ENCODE data around the gene KLHDC7A.
"Not testable (repeated sequence)": the region's sequence is repeated elsewhere in the genome, so short reads cannot be mapped to it uniquely, and the experiment has no call there.

Gene KLHDC7A

GRCh38 chr1:18458133-18459092, 22.3 kb upstream of the KLHDC7A start:
- H3K27ac ChIP-seq (ENCODE audit: low read length) = no peak overlapping the region
- H3K27me3 ChIP-seq (ENCODE audit: control insufficient read depth in 1 of 2, insufficient read depth in 2 of 2, low read length in 2 of 2) = peaks cover 10 to 20% of the 10 kb centered on the region in 2 donors
- no peaks in the 10 kb centered on the region for H3K9me3 ChIP-seq (ENCODE audit: control insufficient read depth in 2 of 2, low read length in 2 of 2)
- no peaks in the 10 kb centered on the region for H3K36me3 ChIP-seq (ENCODE audit: control insufficient read depth in 2 of 2, insufficient read depth in 2 of 2, low read length in 2 of 2)
- H3K4me3 ChIP-seq (ENCODE audit: low read length in 2 of 2) = no peak overlapping the region
- H3K9ac ChIP-seq (ENCODE audit: low read length in 2 of 2) = no peak overlapping the region
- H3K4me1 ChIP-seq (ENCODE audit: control insufficient read depth, insufficient read depth, low read length) = no peaks in the 10 kb centered on the region

GRCh38 chr1:18461656-18462055, 19.1 kb upstream of the KLHDC7A start:
- no peaks in the 10 kb centered on the region for H3K9me3 ChIP-seq (ENCODE audit: control insufficient read depth in 2 of 2, low read length in 2 of 2)
- no peaks in the 10 kb centered on the region for H3K4me1 ChIP-seq (ENCODE audit: control insufficient read depth, insufficient read depth, low read length)

GRCh38 chr1:18462517-18462916, 18.2 kb upstream of the KLHDC7A start:
- not testable (repeated sequence) for H3K27ac ChIP-seq (ENCODE audit: low read length); H3K4me1 ChIP-seq (ENCODE audit: control insufficient read depth, insufficient read depth, low read length); H3K9ac ChIP-seq (ENCODE audit: low read length in 2 of 2); H3K36me3 ChIP-seq (ENCODE audit: control insufficient read depth in 2 of 2, insufficient read depth in 2 of 2, low read length in 2 of 2); H3K4me3 ChIP-seq (ENCODE audit: low read length in 2 of 2); H3K9me3 ChIP-seq (ENCODE audit: control insufficient read depth in 2 of 2, low read length in 2 of 2)
- H3K27me3 ChIP-seq (ENCODE audit: control insufficient read depth in 1 of 2, insufficient read depth in 2 of 2, low read length in 2 of 2) = peaks cover 10 to 21% of the 10 kb centered on the region in 2 donors

More at GRCh38 chr1:18461656-18462055, 19.1 kb upstream of the KLHDC7A start:
- peaks cover 10 to 20% of the 10 kb centered on the region in 2 donors for H3K27me3 ChIP-seq (ENCODE audit: control insufficient read depth in 1 of 2, insufficient read depth in 2 of 2, low read length in 2 of 2)
- H3K36me3 ChIP-seq (ENCODE audit: control insufficient read depth in 2 of 2, insufficient read depth in 2 of 2, low read length in 2 of 2) = no peaks in the 10 kb centered on the region
- no peak overlapping the region for H3K27ac ChIP-seq (ENCODE audit: low read length)
- no peak overlapping the region for H3K9ac ChIP-seq (ENCODE audit: low read length in 2 of 2)
- no peak overlapping the region for H3K4me3 ChIP-seq (ENCODE audit: low read length in 2 of 2)

GRCh38 chr1:18463063-18463462, 17.7 kb upstream of the KLHDC7A start:
- no peak overlapping the region for H3K27ac ChIP-seq (ENCODE audit: low read length)
- H3K36me3 ChIP-seq (ENCODE audit: control insufficient read depth in 2 of 2, insufficient read depth in 2 of 2, low read length in 2 of 2) = no peaks in the 10 kb centered on the region
- H3K9me3 ChIP-seq (ENCODE audit: control insufficient read depth in 2 of 2, low read length in 2 of 2) = no peaks in the 10 kb centered on the region
- H3K9ac ChIP-seq (ENCODE audit: low read length in 2 of 2) = no peak overlapping the region
- peaks cover 10 to 21% of the 10 kb centered on the region in 2 donors for H3K27me3 ChIP-seq (ENCODE audit: control insufficient read depth in 1 of 2, insufficient read depth in 2 of 2, low read length in 2 of 2)
- H3K4me3 ChIP-seq (ENCODE audit: low read length in 2 of 2) = no peak overlapping the region
- no peaks in the 10 kb centered on the region for H3K4me1 ChIP-seq (ENCODE audit: control insufficient read depth, insufficient read depth, low read length)

- Histone ChIP-seq H3K4me3 (ENCODE audit: low read length in 2 of 2) (no peak overlapping the region), H3K27ac (ENCODE audit: low read length) (no peak overlapping the region), H3K9ac (ENCODE audit: low read length in 2 of 2) (no peak overlapping the region), H3K27me3 (ENCODE audit: control insufficient read depth in 1 of 2, insufficient read depth in 2 of 2, low read length in 2 of 2) (peaks cover 12 to 18% of the 10 kb centered on the region in 2 donors), H3K9me3 (ENCODE audit: control insufficient read depth in 2 of 2, low read length in 2 of 2) (no peaks in the 10 kb centered on the region), H3K36me3 (ENCODE audit: control insufficient read depth in 2 of 2, insufficient read depth in 2 of 2, low read length in 2 of 2) (no peaks in the 10 kb centered on the region), H3K4me1 (ENCODE audit: control insufficient read depth, insufficient read depth, low read length) (no peaks in the 10 kb centered on the region)
Measured at GRCh38 chr1:18463984-18464664, 16.6 kb upstream of the KLHDC7A start.

GRCh38 chr1:18464665-18465050, 16.1 kb upstream of the KLHDC7A start:
- Histone ChIP-seq H3K9ac (ENCODE audit: low read length in 2 of 2) (no peak overlapping the region), H3K9me3 (ENCODE audit: control insufficient read depth in 2 of 2, low read length in 2 of 2) (no peaks in the 10 kb centered on the region), H3K27me3 (ENCODE audit: control insufficient read depth in 1 of 2, insufficient read depth in 2 of 2, low read length in 2 of 2) (peaks cover 8 to 19% of the 10 kb centered on the region in 2 donors), H3K27ac (ENCODE audit: low read length) (no peak overlapping the region), H3K4me1 (ENCODE audit: control insufficient read depth, insufficient read depth, low read length) (no peaks in the 10 kb centered on the region), H3K4me3 (ENCODE audit: low read length in 2 of 2) (no peak overlapping the region), H3K36me3 (ENCODE audit: control insufficient read depth in 2 of 2, insufficient read depth in 2 of 2, low read length in 2 of 2) (no peaks in the 10 kb centered on the region)

GRCh38 chr1:18466676-18467075, 14.1 kb upstream of the KLHDC7A start:
- H3K9ac ChIP-seq (ENCODE audit: low read length in 2 of 2) = no peak overlapping the region
- H3K4me1 ChIP-seq (ENCODE audit: control insufficient read depth, insufficient read depth, low read length) = no peaks in the 10 kb centered on the region
- no peaks in the 10 kb centered on the region for H3K36me3 ChIP-seq (ENCODE audit: control insufficient read depth in 2 of 2, insufficient read depth in 2 of 2, low read length in 2 of 2)
- H3K4me3 ChIP-seq (ENCODE audit: low read length in 2 of 2) = no peak overlapping the region
- H3K27me3 ChIP-seq (ENCODE audit: control insufficient read depth in 1 of 2, insufficient read depth in 2 of 2, low read length in 2 of 2) = peaks cover 2 to 9% of the 10 kb centered on the region in 2 donors
- no peak overlapping the region for H3K27ac ChIP-seq (ENCODE audit: low read length)
- no peaks in the 10 kb centered on the region for H3K9me3 ChIP-seq (ENCODE audit: control insufficient read depth in 2 of 2, low read length in 2 of 2)

- H3K36me3 ChIP-seq (ENCODE audit: control insufficient read depth in 2 of 2, insufficient read depth in 2 of 2, low read length in 2 of 2) = no peaks in the 10 kb centered on the region
- no peak overlapping the region for H3K4me3 ChIP-seq (ENCODE audit: low read length in 2 of 2)
- H3K4me1 ChIP-seq (ENCODE audit: control insufficient read depth, insufficient read depth, low read length) = no peaks in the 10 kb centered on the region
- H3K27ac ChIP-seq (ENCODE audit: low read length) = no peak overlapping the region
- no peak overlapping the region for H3K9ac ChIP-seq (ENCODE audit: low read length in 2 of 2)
- H3K9me3 ChIP-seq (ENCODE audit: control insufficient read depth in 2 of 2, low read length in 2 of 2) = no peaks in the 10 kb centered on the region
- peaks cover 2 to 9% of the 10 kb centered on the region in 2 donors for H3K27me3 ChIP-seq (ENCODE audit: control insufficient read depth in 1 of 2, insufficient read depth in 2 of 2, low read length in 2 of 2)
Measured at GRCh38 chr1:18468570-18468969, 12.2 kb upstream of the KLHDC7A start.

GRCh38 chr1:18469514-18469913, 11.2 kb upstream of the KLHDC7A start:
- no peaks in the 10 kb centered on the region for H3K9me3 ChIP-seq (ENCODE audit: control insufficient read depth in 2 of 2, low read length in 2 of 2)
- H3K36me3 ChIP-seq (ENCODE audit: control insufficient read depth in 2 of 2, insufficient read depth in 2 of 2, low read length in 2 of 2) = no peaks in the 10 kb centered on the region
- H3K27me3 ChIP-seq (ENCODE audit: control insufficient read depth in 1 of 2, insufficient read depth in 2 of 2, low read length in 2 of 2) = peaks cover 2 to 9% of the 10 kb centered on the region in 2 donors
- H3K4me3 ChIP-seq (ENCODE audit: low read length in 2 of 2) = no peak overlapping the region
- H3K27ac ChIP-seq (ENCODE audit: low read length) = no peak overlapping the region
- H3K9ac ChIP-seq (ENCODE audit: low read length in 2 of 2) = no peak overlapping the region
- no peaks in the 10 kb centered on the region for H3K4me1 ChIP-seq (ENCODE audit: control insufficient read depth, insufficient read depth, low read length)

- H3K4me1 ChIP-seq (ENCODE audit: control insufficient read depth, insufficient read depth, low read length) = no peaks in the 10 kb centered on the region
- H3K9ac ChIP-seq (ENCODE audit: low read length in 2 of 2) = no peak overlapping the region
- peaks cover 2 to 12% of the 10 kb centered on the region in 2 donors for H3K27me3 ChIP-seq (ENCODE audit: control insufficient read depth in 1 of 2, insufficient read depth in 2 of 2, low read length in 2 of 2)
- no peaks in the 10 kb centered on the region for H3K9me3 ChIP-seq (ENCODE audit: control insufficient read depth in 2 of 2, low read length in 2 of 2)
- H3K4me3 ChIP-seq (ENCODE audit: low read length in 2 of 2) = no peak overlapping the region
- no peak overlapping the region for H3K27ac ChIP-seq (ENCODE audit: low read length)
- H3K36me3 ChIP-seq (ENCODE audit: control insufficient read depth in 2 of 2, insufficient read depth in 2 of 2, low read length in 2 of 2) = no peaks in the 10 kb centered on the region
Measured at GRCh38 chr1:18470671-18471355, 9.9 kb upstream of the KLHDC7A start.

Data from stomach smooth muscle (tissue), 2 donors.